IMR-90 (cell line): ENCODE results near the gene ANKFN1.

Experiments used
- POLR2A ChIP-seq: IDR thresholded peaks from 2 replicates; pipeline ENCODE4 v1.6.1; 2012; ENCODE audit warnings: mild to moderate bottlenecking, low read depth, low read length
- RFX5 ChIP-seq: IDR thresholded peaks from 2 replicates; pipeline ENCODE4 v1.8.0; 2012; ENCODE audit warnings: low read depth, mild to moderate bottlenecking, low read length, moderate library complexity
- TF ChIP-seq, protein P1 (sequence below): conservative IDR thresholded peaks from 2 replicates; pipeline ENCODE4 v1.5.1; 2012; ENCODE audit warnings: mild to moderate bottlenecking, low read depth, low read length, improper control_type of control experiment
- TF ChIP-seq, protein P2 (sequence below): fragments of 150-350 bp; IDR thresholded peaks from 2 replicates; pipeline ENCODE4 v1.6.1; 2016; ENCODE audit warnings: low read depth, mild to moderate bottlenecking, low read length, moderate library complexity, borderline replicate concordance

DNA sequence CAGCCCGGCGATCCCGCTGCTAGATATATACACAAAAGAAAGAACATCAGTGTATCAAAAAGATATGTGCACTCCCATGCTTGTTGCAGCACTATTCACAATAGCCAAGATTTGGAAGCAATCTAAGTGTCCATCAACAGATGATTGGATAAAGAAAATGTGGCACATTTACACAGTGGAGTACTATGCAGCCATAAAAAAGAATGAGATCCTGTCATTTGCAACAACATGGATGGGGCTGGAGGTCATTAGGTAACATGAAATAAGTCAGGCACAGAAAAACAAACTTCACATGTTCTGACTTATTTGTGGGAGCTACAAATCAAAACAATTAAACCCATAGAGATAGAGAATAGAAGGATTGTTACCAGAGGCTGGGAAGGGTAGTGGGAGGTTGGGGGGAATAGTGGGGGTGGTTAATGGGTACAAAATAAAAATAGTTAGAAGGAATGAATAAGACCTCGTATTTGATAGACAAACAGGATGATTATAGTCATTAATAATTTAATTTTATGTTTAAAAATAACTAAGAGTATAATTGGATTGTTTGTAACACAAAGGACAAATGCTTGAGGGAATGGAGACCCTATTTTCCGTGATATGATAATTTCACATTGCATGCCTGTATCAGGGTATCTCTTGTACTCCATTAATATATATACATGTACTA lies 263.5 kb downstream of the ANKFN1 start:
- TF ChIP-seq, protein P1, sequence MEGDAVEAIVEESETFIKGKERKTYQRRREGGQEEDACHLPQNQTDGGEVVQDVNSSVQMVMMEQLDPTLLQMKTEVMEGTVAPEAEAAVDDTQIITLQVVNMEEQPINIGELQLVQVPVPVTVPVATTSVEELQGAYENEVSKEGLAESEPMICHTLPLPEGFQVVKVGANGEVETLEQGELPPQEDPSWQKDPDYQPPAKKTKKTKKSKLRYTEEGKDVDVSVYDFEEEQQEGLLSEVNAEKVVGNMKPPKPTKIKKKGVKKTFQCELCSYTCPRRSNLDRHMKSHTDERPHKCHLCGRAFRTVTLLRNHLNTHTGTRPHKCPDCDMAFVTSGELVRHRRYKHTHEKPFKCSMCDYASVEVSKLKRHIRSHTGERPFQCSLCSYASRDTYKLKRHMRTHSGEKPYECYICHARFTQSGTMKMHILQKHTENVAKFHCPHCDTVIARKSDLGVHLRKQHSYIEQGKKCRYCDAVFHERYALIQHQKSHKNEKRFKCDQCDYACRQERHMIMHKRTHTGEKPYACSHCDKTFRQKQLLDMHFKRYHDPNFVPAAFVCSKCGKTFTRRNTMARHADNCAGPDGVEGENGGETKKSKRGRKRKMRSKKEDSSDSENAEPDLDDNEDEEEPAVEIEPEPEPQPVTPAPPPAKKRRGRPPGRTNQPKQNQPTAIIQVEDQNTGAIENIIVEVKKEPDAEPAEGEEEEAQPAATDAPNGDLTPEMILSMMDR, result no peak
- TF ChIP-seq POLR2A, result no peak
- TF ChIP-seq, protein P2, sequence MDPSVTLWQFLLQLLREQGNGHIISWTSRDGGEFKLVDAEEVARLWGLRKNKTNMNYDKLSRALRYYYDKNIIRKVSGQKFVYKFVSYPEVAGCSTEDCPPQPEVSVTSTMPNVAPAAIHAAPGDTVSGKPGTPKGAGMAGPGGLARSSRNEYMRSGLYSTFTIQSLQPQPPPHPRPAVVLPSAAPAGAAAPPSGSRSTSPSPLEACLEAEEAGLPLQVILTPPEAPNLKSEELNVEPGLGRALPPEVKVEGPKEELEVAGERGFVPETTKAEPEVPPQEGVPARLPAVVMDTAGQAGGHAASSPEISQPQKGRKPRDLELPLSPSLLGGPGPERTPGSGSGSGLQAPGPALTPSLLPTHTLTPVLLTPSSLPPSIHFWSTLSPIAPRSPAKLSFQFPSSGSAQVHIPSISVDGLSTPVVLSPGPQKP, result no peak
- TF ChIP-seq RFX5, result no peak
